IPS-NIHi7 (cell line): ENCODE data around the gene PTPRN2.

Source experiments
- DNase-seq: peaks from one replicate; pipeline ENCODE4 v3.0.0; 2012; ENCODE audit warnings: mixed read lengths; ENCODE audit errors: extremely low spot score

Gene PTPRN2

GRCh38 chr7:157760004-157760730 is 827.5 kb downstream of the PTPRN2 start:
- DNase-seq: no peak

DNA sequence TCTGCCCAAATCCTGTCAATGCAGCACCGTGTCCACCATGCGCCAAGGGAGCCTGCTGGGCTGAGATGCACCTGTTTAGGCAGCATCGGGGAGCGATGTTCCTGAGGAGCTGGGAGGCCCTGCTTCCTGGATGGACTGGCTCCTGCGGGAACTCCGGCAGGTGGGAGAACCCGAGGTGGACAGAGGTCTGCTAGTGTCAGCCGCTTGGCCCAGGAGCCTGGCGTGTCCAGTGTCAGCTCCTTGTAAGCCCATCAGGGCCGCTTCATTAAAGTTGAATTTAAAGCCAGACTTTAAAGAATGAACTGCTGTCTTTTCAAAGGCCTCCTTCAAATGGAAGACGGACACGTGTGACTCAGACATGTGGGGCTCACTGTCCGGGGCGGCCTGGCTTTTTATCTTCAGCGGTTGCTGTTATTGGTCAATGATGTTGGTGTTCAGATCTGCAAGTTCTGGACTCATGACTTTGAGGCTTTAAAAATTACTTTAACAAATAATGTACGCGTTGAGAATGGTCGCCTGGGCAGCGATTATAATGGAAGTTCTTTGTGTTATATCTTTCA is 828.3 kb downstream of the PTPRN2 start:
- DNase-seq: no peak

- DNase-seq: no peak
Measured at GRCh38 chr7:157758468-157759245, 829.0 kb downstream of the PTPRN2 start.

GRCh38 chr7:157757776-157758467 is 829.7 kb downstream of the PTPRN2 start:
- DNase-seq: no peak

- no peak for DNase-seq
Measured at GRCh38 chr7:157757211-157757610, 830.4 kb downstream of the PTPRN2 start.

DNA sequence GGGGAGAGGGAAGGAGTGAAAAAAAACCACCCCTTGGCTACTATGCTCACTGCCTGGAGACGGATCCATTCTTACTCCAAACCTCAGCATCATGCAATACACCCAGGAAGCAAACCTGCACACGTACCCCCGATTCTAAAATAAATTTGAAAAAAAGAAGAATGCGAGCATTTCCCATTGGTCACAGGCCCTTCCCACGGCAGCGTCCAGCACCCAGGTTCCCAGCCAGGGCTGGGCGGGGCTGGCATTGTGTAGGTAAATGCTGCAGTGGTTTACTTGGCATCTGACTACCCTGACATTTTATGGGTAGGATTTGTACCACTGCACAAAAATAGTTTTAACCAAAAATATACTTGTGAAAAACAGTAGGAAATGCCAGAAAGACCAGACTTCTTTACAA is 831.9 kb downstream of the PTPRN2 start:
- DNase-seq: no peak

DNA sequence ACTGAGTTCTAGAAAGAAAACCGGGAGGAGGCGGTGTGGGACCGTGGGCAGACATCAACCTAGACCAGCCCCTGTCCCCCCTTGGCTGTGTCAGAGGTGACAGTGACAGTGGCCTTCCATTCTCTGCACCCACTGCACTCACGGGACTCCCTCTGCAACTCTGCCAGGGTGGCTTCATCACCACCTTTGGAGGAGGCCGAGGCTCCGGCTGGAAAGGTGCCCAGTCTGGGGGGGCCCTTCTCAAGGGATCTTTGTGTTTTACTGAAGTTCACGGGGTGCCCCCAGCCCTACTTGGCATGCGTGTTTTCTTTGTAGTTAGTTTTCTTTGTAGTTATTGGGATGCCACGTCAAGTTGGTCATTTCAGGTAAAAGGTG is 833.2 kb downstream of the PTPRN2 start:
- DNase-seq: no peak

GRCh38 chr7:157753713-157754415 is 833.8 kb downstream of the PTPRN2 start:
- DNase-seq: no peak

DNA sequence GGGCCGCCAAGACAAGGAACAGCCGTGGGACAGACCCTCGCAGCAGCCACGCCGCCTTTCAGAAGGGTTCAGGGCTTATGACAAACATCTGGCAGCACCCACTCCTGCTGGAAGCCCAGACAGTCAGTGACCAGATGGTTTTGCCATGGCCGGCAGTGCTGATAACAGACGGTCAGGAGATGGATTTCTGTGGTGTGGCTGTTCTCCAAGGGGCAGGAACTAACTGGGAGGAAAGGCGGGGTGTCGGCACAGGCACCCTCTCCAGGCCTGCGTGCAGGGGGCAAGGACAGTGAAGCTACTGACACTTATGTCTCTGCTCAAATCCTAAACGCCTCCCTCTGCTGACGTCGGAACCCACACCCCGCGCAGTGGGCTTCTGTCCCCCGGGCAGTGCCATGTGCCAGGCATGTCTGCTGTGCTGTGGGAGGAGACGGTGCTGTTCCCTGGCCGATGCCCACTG is 834.8 kb downstream of the PTPRN2 start:
- no peak for DNase-seq

GRCh38 chr7:157751951-157752673 is 835.5 kb downstream of the PTPRN2 start:
- no peak for DNase-seq

GRCh38 chr7:157751406-157751805 is 836.2 kb downstream of the PTPRN2 start:
- DNase-seq: no peak

DNA sequence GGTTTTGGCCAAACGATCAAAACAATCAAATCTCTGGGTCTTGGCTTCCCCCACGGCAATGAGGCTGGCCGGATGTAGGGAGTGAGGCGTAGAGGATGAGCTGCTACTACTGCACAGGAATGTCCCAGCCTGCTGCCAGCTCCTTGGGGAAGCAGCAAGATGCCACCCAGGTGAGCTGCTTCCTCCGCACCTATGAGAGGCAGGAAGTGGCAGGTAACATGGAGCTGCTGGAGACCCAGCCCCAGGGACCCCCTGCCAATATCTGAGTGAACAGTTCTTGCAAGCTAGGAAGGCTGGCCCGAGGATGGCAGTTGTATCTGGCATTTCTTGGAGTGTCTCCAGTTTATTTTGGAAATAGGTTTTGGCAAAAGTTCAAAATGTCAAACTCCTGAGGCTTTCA is 837.3 kb downstream of the PTPRN2 start:
- DNase-seq: no peak

DNA sequence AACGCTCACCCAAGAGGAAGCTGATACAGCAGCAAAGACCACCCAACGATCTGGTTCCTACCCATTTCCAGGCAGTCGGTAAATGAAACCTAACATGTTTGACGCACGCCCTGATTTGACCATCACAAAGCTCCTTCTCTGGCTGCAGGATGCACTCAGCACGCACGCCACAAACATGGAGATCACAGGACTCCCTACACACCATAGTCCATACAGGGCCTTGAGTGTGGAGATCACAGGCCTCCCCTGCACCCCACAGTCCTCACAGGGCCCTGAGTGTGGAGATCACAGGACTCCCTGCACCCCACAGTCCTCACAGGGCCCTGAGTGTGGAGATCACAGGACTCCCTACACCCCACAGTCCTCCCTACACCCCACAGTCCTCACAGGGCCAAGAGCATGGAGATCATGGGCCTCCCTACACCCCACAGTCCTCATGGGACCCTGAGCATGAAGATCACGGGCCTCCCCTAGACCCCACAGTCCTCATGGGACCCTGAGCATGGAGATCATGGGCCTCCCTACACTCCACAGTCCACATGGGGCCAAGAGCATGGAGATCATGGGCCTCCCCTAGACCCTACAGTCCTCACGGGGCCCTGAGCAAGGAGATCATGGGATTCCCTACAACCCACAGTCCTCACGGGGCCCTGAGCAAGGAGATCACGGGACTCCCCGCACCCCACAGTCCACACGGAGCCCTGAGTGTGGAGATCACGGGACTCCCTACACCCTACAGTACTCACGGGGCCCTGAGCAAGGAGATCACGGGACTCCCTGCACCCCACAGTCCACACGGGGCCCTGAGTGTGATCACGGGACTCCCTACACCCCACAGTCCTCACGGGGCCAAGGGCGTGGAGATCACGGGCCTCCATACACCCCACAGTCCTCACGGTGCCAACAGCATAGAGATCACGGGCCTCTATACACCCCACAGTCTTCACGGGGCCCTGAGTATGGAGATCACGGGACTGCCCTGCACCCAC is 841.6 kb downstream of the PTPRN2 start:
- no peak for DNase-seq

GRCh38 chr7:157744786-157745601 is 842.6 kb downstream of the PTPRN2 start:
- no peak for DNase-seq

- DNase-seq: no peak
Measured at GRCh38 chr7:157743781-157744525, 843.7 kb downstream of the PTPRN2 start.

- DNase-seq: no peak
Measured at GRCh38 chr7:157740251-157740798, 847.3 kb downstream of the PTPRN2 start.

DNA sequence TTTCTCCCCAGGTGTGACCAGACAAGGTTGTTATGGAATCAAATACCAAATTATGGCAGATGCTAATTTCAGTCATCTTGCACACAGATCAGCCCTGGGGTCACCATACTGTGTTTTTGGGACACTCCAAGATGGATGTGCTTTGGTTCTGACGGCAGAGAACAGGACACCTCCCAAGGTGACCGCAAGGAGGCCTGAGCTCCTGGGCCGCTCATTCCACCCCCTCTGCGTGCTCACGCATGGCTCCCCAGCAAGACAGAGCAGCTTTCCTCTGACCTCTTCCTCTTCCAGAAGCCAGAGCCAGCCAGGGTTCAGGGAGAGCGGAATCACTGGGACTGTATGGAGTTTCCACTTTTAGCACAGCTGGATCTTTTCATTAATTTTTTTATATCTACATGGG is 848.0 kb downstream of the PTPRN2 start:
- DNase-seq: no peak

DNA sequence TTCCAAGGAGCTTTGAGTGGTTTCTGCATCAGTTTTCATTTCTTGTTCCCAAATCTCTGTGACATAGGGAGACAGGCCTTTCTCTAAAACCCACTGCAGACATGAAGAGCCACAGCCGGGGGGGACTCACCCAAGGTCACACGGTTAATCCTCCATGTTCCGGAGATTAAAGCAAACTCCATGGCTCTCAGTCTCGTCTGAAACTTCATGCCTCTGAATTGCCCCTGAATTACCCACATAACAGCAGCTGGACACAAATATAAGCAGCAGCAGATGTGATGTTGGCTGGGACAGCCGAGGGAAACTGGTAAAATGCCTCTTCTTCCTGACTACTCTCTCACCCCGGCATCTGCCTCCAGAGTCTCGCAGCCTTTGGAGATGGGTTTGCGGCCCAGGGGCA is 848.6 kb downstream of the PTPRN2 start:
- no peak for DNase-seq
